Measurements from ENCODE around the gene CALCOCO1.
A peak's percentile ranks its signal among the peaks of the same experiment; 100 is the strongest.
"Not testable (repeated sequence)": the region's sequence is repeated elsewhere in the genome, so short reads cannot be mapped to it uniquely, and the experiment has no call there.

CALCOCO1 gene

DNA sequence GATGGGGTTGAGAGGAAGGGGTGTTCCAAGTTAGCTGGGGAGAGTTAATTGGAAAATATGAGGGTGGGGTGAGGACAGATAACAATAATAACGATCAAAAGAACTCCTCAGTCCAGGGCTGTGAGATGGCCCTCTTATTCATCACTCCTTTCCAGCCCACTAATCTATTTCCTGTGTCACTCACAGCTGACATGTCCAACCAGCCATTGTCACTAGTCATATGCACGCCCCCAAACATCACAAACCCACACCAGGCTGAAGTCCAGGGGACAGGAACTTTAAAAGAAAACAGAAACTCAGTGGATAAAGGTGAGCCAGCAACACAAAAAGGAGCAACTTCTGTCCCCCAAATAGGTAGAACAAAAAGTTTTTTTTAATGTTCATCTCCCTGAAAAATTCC lies 911 bp downstream of the CALCOCO1 start:
- Histone ChIP-seq H3K9me3 (ENCODE audit: control insufficient read depth, insufficient read depth, low read length) (no peaks in the 10 kb centered on the region), H3K36me3 (ENCODE audit: control insufficient read depth, insufficient read depth, low read length) (no peaks in the 10 kb centered on the region), H3K9ac (ENCODE audit: low read depth, low read length) (no peak overlapping the region), H3K4me3 (ENCODE audit: low read depth, low read length) (peak overlapping the region; percentile 88), H3K27me3 (ENCODE audit: control insufficient read depth, insufficient read depth, low read length) (peaks cover 3% of the 10 kb centered on the region), H3K4me1 (ENCODE audit: control insufficient read depth, insufficient read depth, low read length) (no peaks in the 10 kb centered on the region)

- H3K9ac ChIP-seq (ENCODE audit: low read depth, low read length): no peak overlapping the region
- no peaks in the 10 kb centered on the region for H3K4me1 ChIP-seq (ENCODE audit: control insufficient read depth, insufficient read depth, low read length)
- no peak overlapping the region for H3K4me3 ChIP-seq (ENCODE audit: low read depth, low read length)
- no peaks in the 10 kb centered on the region for H3K27me3 ChIP-seq (ENCODE audit: control insufficient read depth, insufficient read depth, low read length)
- H3K9me3 ChIP-seq (ENCODE audit: control insufficient read depth, insufficient read depth, low read length): no peaks in the 10 kb centered on the region
- H3K36me3 ChIP-seq (ENCODE audit: control insufficient read depth, insufficient read depth, low read length): no peaks in the 10 kb centered on the region
Observed at GRCh38 chr12:53725824-53726223, 1.4 kb downstream of the CALCOCO1 start.

DNA sequence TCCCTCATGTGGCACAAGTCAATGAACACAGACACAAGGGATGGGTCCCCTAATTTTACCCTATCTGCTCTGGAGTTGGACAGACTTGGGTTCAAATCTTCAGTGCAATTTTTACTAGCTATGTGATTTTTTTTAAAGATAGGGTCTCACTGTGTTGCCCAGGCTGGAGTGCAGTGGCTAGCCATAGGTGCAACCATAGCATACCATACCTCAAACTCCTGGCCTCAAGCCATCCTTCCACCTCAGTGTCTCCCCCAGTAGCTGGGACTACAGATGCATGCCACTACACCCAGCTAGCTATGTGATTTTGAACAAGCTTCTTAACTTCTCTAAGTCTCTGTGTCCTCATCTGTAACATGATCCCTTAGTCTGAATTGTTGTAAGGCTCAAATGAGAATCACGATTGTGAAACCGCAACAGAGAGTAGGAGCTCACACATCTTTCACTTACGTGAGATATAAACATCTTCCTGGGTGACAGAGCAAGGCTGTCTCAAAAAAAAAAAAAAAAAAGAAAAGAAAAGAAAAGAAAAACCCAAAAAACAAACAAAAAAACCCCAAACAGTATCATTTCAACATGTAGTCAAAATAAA lies 4.7 kb downstream of the CALCOCO1 start:
- Histone ChIP-seq H3K9me3 (ENCODE audit: control insufficient read depth, insufficient read depth, low read length) (no peaks in the 10 kb centered on the region), H3K9ac (ENCODE audit: low read depth, low read length) (no peak overlapping the region), H3K27me3 (ENCODE audit: control insufficient read depth, insufficient read depth, low read length) (no peaks in the 10 kb centered on the region), H3K4me3 (ENCODE audit: low read depth, low read length) (no peak overlapping the region), H3K36me3 (ENCODE audit: control insufficient read depth, insufficient read depth, low read length) (no peaks in the 10 kb centered on the region), H3K4me1 (ENCODE audit: control insufficient read depth, insufficient read depth, low read length) (no peaks in the 10 kb centered on the region)

- no peak overlapping the region for H3K9ac ChIP-seq (ENCODE audit: low read depth, low read length)
Observed at GRCh38 chr12:53720946-53721345, 6.3 kb downstream of the CALCOCO1 start.

DNA sequence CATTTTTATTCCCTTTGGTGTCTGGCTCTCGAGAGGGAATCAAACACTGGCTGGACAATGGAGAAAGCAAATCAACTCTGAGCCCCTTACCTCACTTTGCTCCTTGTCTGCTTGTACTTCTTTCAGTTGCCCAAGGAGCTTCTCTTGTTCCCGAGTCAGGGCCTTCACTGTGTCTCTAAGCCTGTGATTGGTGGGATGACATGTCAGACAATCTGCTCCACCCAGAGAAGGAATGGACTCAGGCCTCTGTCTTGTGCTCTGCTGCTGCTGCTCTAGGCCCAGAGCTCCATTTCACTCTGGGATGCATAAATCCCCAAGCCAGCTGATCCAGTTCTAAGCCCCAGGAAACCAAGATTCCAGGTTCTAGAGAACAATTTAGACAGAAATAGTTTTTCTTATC lies 7.6 kb downstream of the CALCOCO1 start:
- no peaks in the 10 kb centered on the region for H3K9me3 ChIP-seq (ENCODE audit: control insufficient read depth, insufficient read depth, low read length)
- H3K36me3 ChIP-seq (ENCODE audit: control insufficient read depth, insufficient read depth, low read length): no peaks in the 10 kb centered on the region
- H3K4me3 ChIP-seq (ENCODE audit: low read depth, low read length): no peak overlapping the region

More at GRCh38 chr12:53720946-53721345, 6.3 kb downstream of the CALCOCO1 start:
- Histone ChIP-seq H3K36me3 (ENCODE audit: control insufficient read depth, insufficient read depth, low read length) (no peaks in the 10 kb centered on the region), H3K27me3 (ENCODE audit: control insufficient read depth, insufficient read depth, low read length) (no peaks in the 10 kb centered on the region), H3K9me3 (ENCODE audit: control insufficient read depth, insufficient read depth, low read length) (no peaks in the 10 kb centered on the region), H3K4me1 (ENCODE audit: control insufficient read depth, insufficient read depth, low read length) (no peaks in the 10 kb centered on the region), H3K4me3 (ENCODE audit: low read depth, low read length) (no peak overlapping the region)

DNA sequence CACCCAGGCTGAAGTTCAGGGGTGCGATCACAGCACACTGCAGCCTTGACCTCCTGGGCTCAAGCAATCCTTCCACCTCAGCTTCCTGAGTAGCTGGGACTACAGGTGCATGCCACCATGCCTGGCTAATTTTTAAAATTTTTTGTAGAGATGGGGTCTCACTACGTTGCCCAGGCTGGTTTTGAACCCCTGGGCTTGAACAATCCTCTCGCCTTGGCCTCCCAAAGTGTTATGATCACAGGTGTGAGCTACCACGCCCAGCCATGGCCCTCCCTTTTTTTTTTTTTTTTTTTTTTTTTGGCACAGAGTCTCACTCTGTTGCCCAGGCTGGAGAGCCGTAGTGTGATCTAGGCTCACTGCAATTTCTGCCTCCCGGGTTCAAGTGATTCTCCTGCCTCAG lies 8.7 kb downstream of the CALCOCO1 start:
- H3K36me3 ChIP-seq (ENCODE audit: control insufficient read depth, insufficient read depth, low read length); H3K9ac ChIP-seq (ENCODE audit: low read depth, low read length); H3K27me3 ChIP-seq (ENCODE audit: control insufficient read depth, insufficient read depth, low read length); H3K4me3 ChIP-seq (ENCODE audit: low read depth, low read length); H3K4me1 ChIP-seq (ENCODE audit: control insufficient read depth, insufficient read depth, low read length); H3K9me3 ChIP-seq (ENCODE audit: control insufficient read depth, insufficient read depth, low read length): not testable (repeated sequence)

More for the DNA sequence above, 7.6 kb downstream of the CALCOCO1 start:
- Histone ChIP-seq H3K4me1 (ENCODE audit: control insufficient read depth, insufficient read depth, low read length) (no peaks in the 10 kb centered on the region), H3K27me3 (ENCODE audit: control insufficient read depth, insufficient read depth, low read length) (no peaks in the 10 kb centered on the region), H3K9ac (ENCODE audit: low read depth, low read length) (no peak overlapping the region)

GRCh38 chr12:53717319-53717718 lies 9.9 kb downstream of the CALCOCO1 start:
- H3K9me3 ChIP-seq (ENCODE audit: control insufficient read depth, insufficient read depth, low read length): no peaks in the 10 kb centered on the region
- no peaks in the 10 kb centered on the region for H3K4me1 ChIP-seq (ENCODE audit: control insufficient read depth, insufficient read depth, low read length)
- no peaks in the 10 kb centered on the region for H3K36me3 ChIP-seq (ENCODE audit: control insufficient read depth, insufficient read depth, low read length)
- H3K27me3 ChIP-seq (ENCODE audit: control insufficient read depth, insufficient read depth, low read length): no peaks in the 10 kb centered on the region
- H3K4me3 ChIP-seq (ENCODE audit: low read depth, low read length): no peak overlapping the region
- H3K9ac ChIP-seq (ENCODE audit: low read depth, low read length): no peak overlapping the region

GRCh38 chr12:53714004-53714403 lies 13.2 kb downstream of the CALCOCO1 start:
- H3K36me3 ChIP-seq (ENCODE audit: control insufficient read depth, insufficient read depth, low read length): no peaks in the 10 kb centered on the region
- no peak overlapping the region for H3K4me3 ChIP-seq (ENCODE audit: low read depth, low read length)
- no peak overlapping the region for H3K9ac ChIP-seq (ENCODE audit: low read depth, low read length)
- no peaks in the 10 kb centered on the region for H3K9me3 ChIP-seq (ENCODE audit: control insufficient read depth, insufficient read depth, low read length)
- no peaks in the 10 kb centered on the region for H3K4me1 ChIP-seq (ENCODE audit: control insufficient read depth, insufficient read depth, low read length)
- peaks cover 3% of the 10 kb centered on the region for H3K27me3 ChIP-seq (ENCODE audit: control insufficient read depth, insufficient read depth, low read length)

DNA sequence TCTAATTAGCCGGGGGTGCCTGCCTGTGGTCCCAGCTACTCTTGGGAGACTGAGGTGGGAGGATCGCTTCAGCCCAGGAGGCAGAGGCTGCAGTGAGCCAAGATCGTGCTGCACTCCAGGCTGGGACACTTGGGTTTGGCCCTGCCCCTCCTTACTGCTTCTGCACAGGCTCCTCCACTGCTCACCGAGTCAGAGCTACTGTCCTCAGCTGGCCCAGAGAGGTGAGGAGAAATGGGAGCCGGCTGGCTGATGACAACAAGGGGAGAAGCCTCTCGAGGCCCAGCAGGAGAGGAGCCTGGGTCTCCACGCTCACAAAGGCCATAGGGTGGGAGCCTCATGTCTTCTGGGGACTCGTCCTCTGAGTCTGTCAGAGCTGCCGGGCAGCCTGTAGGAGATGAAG lies 13.7 kb downstream of the CALCOCO1 start:
- H3K4me1 ChIP-seq (ENCODE audit: control insufficient read depth, insufficient read depth, low read length): no peaks in the 10 kb centered on the region
- H3K4me3 ChIP-seq (ENCODE audit: low read depth, low read length): no peak overlapping the region
- no peaks in the 10 kb centered on the region for H3K9me3 ChIP-seq (ENCODE audit: control insufficient read depth, insufficient read depth, low read length)
- no peak overlapping the region for H3K9ac ChIP-seq (ENCODE audit: low read depth, low read length)
- H3K27me3 ChIP-seq (ENCODE audit: control insufficient read depth, insufficient read depth, low read length): peaks cover 8% of the 10 kb centered on the region
- no peaks in the 10 kb centered on the region for H3K36me3 ChIP-seq (ENCODE audit: control insufficient read depth, insufficient read depth, low read length)

GRCh38 chr12:53712059-53712643 lies 15.1 kb downstream of the CALCOCO1 start:
- Histone ChIP-seq H3K9me3 (ENCODE audit: control insufficient read depth, insufficient read depth, low read length) (no peaks in the 10 kb centered on the region), H3K4me1 (ENCODE audit: control insufficient read depth, insufficient read depth, low read length) (no peaks in the 10 kb centered on the region), H3K9ac (ENCODE audit: low read depth, low read length) (no peak overlapping the region), H3K27me3 (ENCODE audit: control insufficient read depth, insufficient read depth, low read length) (peaks cover 12% of the 10 kb centered on the region), H3K36me3 (ENCODE audit: control insufficient read depth, insufficient read depth, low read length) (no peaks in the 10 kb centered on the region), H3K4me3 (ENCODE audit: low read depth, low read length) (no peak overlapping the region)

DNA sequence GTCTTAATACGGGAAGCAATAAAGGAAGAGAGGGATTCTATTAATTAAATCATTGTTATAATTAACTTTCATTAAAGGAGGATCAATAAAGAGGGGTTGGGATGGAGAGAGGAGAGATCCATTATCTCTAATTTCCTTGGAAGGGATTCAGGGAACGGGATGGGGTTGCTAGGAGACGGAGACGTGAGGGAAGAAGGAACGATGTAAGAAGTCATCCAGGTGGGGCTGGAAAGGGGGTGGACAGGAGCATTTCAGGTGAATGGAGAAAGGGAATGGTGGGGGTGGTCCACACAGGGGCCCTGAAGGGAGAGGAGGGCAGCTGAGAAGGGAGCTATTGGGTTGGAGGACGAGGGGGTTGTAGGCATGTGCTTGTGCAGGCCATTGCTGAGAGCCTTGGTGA lies 17.2 kb downstream of the CALCOCO1 start:
- Histone ChIP-seq H3K9me3 (ENCODE audit: control insufficient read depth, insufficient read depth, low read length) (no peaks in the 10 kb centered on the region), H3K9ac (ENCODE audit: low read depth, low read length) (no peak overlapping the region), H3K4me3 (ENCODE audit: low read depth, low read length) (no peak overlapping the region), H3K4me1 (ENCODE audit: control insufficient read depth, insufficient read depth, low read length) (no peaks in the 10 kb centered on the region), H3K27me3 (ENCODE audit: control insufficient read depth, insufficient read depth, low read length) (peaks cover 16% of the 10 kb centered on the region), H3K36me3 (ENCODE audit: control insufficient read depth, insufficient read depth, low read length) (no peaks in the 10 kb centered on the region)

DNA sequence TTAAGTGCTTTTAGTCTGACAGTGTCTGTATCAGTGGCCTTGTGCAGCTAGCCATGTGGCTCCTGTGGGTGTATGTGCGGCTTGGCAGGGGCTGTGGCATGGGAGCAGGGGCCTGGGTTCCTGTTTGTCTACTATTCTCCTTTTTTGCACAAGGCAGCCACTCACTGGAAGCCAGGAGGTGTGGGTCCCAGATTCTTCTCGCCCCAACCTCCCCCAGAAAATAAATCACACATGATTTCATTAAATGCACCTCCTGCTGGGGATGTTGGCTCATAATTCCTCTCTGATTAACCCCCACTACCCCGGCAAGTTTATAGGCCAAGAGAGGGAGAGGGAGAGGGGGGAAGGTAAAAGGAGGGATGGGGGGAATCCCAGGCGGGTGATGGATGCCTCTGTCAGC lies 17.6 kb downstream of the CALCOCO1 start:
- H3K9ac ChIP-seq (ENCODE audit: low read depth, low read length): no peak overlapping the region
- peaks cover 16% of the 10 kb centered on the region for H3K27me3 ChIP-seq (ENCODE audit: control insufficient read depth, insufficient read depth, low read length)
- no peaks in the 10 kb centered on the region for H3K4me1 ChIP-seq (ENCODE audit: control insufficient read depth, insufficient read depth, low read length)
- H3K36me3 ChIP-seq (ENCODE audit: control insufficient read depth, insufficient read depth, low read length): no peaks in the 10 kb centered on the region
- no peak overlapping the region for H3K4me3 ChIP-seq (ENCODE audit: low read depth, low read length)
- no peaks in the 10 kb centered on the region for H3K9me3 ChIP-seq (ENCODE audit: control insufficient read depth, insufficient read depth, low read length)

Measured in iPS-15b (cell line).